HG02981 (cell line): ENCODE results near the gene IFT57.

ENCODE experiments used
- ATAC-seq: cut with Tn5 transposase; IDR thresholded peaks from one replicate; pipeline ENCODE4 v1.9.1; 2021; ENCODE audit warnings: mild to moderate bottlenecking, moderate library complexity; ENCODE audit not compliant: unreplicated experiment

IFT57 gene

GRCh38 chr3:108221393-108221792 lies 831 bp downstream of the IFT57 start:
- ATAC-seq = no peak

DNA sequence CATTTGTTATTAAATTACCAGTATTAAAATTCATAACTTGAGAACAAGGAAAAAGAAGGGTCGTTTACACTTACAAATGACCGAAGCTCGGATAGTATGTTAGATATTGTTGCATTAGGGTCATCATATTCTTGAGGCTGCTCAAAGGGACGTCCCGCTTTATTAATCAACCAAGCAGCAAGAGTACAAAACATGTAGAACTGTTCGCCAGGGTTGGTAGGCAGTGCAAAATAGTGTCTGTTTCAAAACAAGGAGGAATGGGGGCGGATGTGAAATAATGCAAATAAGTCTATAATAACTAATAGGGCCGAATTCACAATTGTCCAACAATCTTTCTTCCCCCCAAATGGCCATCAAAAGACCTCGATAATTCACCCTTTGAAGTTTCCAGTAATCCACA lies 2.9 kb downstream of the IFT57 start:
- no peak for ATAC-seq

GRCh38 chr3:108218811-108219210 lies 3.4 kb downstream of the IFT57 start:
- no peak for ATAC-seq

DNA sequence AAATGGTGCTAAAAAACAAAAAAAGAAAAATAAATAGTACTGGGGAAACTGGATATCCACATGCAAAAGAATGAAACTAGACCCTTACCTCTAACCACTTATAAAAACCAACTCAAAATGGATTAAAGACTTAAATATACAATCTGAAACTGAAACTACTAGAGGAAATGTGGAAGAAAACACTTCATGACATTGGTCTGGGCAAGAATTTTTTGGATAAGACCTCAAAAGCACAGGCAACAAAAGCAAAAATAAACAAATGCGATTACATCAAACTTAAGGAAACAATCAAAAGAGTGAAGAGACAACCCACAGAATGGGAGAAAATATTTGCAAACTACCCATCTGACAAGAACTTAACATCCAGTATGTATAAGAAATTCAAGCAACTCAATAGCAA lies 6.4 kb downstream of the IFT57 start:
- ATAC-seq = no peak

DNA sequence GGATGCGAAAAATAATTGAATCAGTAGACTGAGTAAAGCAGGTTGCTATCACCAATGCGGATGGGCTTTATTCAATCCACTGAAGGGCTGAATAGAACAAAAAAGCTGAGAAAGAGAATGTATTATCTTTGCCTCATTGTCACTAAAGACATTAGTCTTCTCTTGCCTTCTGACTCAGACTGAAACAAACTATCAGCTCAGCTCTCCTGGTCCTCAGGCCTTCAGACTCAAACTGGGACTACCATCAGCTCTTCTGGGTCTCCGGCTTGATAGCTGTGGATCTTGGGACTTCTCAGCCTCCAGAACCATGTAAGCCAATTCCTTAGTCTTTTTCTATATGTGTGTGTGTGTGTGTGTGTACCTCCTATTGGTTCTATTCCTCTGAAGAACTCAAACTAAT lies 12.6 kb downstream of the IFT57 start:
- no peak for ATAC-seq

DNA sequence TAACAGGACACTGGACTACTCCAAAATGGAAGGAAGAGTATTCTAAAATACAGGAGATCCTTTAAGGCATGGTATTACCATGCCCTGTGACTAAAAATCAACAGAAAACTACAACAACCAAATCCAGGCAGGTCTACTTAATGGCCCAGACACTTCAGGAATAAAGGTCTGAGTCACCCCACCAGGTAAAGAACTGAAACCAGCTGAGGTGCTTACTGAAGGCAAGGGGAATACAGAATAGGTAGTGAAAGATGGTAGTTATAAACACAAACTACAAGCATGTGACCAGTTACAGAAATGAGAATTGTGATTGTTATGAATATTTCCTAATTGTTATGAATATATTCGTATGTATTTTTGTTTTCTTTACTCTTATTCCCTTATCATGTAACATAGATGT lies 13.4 kb downstream of the IFT57 start:
- ATAC-seq = peak; percentile 94

DNA sequence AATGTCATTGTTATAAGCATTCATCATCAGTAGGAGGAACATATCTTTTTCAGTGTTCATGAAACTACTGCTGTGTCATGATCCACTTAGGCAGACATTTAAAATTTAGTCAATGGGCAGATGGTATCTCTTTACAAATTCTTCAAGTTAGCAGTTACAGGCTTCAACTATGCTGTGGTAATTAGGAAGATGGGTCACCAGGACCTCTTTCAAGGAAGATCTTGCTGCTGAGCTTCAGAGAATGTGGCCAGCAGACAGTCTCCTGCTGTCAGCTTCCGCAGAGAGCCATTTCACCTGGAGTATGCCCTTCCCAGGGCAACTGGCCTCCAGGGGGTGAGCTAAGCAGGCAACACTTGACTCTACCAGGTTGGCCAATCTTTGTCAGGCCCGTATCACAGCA lies 19.4 kb downstream of the IFT57 start:
- no peak for ATAC-seq

DNA sequence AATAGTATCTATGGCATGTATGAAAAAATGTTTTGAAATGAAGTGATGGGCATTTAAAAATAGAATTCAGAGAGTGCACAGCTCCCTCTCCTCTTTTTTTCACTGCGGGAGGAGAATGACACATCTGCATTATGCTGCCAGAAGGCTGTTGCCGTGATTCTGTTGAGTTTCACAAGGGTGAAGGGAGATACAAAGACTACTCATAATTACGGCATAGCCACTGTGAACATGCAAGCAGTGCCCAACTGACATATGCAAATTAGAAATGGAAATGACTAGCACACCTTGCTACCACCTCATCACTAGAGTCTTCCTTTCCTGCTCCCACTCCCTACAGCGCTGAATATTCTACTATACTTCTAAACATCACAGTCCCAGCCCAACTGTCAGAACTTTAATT lies 20.1 kb downstream of the IFT57 start:
- ATAC-seq = no peak

DNA sequence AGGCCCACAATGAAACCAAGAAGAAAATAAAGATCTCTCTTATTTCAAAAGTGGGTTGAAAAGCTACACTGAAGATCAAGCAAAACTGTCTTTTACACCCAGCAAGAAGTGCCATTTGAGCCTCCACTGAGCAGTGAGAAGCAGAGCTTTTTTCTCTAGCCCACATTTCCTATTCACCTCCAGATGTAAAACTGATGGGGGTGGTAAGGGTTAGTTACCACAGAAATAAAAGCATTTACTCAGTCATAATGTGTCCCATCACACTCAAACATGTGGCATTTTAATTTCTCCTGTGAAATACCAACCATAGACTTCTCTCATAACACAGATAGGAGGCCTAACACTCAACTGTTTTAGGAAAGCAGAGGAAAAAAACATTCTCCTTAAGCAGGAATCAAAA lies 21.0 kb downstream of the IFT57 start:
- no peak for ATAC-seq

DNA sequence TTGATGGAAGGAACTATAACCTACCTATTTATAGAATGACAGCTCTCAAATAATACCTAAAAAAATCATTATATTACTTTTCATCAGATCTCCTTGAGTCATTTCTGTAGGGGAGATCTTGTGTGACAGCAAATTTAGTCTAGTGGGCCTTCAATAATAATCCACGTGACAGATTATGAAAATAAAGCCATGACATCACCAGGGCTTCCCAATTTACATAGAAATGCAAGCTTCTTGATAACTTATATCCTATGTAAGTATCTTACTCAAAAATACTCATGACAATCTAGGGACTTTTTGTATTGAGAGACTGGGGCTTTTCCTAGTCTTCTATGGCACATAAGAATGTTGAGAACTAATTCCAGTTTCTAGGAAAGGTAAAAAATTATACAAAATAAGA lies 21.6 kb downstream of the IFT57 start:
- no peak for ATAC-seq

DNA sequence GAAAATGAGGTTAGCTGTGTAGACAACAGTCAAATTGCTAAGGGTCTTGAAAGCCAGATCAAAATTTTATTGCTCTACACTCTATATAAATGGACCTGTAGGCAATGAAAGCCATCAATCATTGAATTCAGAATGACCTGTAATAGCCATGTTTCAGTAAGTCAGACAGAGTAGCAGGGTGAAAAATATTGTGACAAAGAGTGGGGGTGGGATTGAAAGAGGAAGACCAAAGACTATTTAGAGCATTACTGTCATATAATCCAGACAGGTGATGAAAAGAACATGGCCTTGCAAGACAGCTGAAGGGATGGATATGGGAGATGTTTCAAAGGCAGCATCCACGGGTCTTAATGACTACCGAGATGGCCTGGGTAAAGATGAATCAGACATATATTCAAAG lies 22.2 kb downstream of the IFT57 start:
- no peak for ATAC-seq

DNA sequence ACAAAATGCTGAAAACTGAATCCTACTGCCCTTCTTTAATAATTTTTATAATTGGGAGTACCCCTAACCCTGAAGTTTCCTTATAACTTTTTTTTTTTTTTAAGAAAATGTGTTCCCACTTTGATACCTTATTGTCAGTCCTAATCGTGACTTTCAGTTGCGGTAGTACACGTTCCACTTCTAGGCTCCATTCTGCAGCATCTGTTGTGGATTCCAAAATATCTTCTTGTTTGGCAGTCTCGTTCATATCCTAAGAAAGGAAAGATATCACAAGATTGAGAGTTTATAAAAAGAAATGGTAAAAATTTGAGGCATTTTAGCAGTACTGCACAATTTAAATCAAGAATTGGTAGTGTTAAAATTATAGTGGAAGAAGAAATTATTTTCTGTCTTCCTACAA lies 30.8 kb downstream of the IFT57 start:
- no peak for ATAC-seq

DNA sequence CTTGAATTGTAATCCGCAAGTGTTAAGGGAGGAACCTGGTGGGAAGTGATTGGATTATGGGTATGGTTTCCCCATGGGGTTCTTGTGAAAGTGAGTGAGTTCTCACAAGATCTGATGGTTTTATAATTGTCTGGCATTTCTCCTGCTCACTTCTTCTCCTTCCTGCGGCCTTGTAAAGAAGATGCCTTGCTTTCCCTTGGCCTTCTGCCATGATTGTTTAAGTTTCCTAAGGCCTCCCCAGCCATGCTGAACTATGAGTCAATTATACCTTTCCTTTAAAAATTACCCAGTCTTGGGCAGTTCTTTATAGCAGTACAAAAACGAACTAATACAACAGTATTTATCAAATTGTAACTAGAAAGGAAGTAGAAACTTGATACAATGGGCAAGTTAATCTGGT lies 31.9 kb downstream of the IFT57 start:
- no peak for ATAC-seq

GRCh38 chr3:108189440-108189839 lies 32.8 kb downstream of the IFT57 start:
- no peak for ATAC-seq

GRCh38 chr3:108185536-108185935 lies 36.7 kb downstream of the IFT57 start:
- ATAC-seq = no peak

DNA sequence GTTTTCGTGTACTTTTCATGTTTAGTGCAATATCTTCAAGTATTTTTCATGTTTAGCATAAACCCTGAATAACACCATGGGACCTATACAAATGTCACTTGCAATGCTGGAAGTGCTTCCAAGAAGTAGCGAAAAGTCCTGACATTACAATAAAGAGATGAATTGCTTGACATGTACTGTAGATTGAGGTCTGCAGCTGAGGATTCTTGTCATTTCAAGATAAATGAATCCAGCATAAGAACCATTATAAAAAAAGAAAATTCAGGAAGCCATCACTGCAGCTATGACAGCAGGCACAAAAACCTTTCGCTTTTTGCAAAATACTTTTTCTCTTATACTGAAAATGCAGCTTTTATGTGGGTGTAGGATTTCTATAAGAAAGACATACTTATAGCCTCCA lies 37.4 kb downstream of the IFT57 start:
- no peak for ATAC-seq

GRCh38 chr3:108183971-108184370 lies 38.3 kb downstream of the IFT57 start:
- no peak for ATAC-seq

DNA sequence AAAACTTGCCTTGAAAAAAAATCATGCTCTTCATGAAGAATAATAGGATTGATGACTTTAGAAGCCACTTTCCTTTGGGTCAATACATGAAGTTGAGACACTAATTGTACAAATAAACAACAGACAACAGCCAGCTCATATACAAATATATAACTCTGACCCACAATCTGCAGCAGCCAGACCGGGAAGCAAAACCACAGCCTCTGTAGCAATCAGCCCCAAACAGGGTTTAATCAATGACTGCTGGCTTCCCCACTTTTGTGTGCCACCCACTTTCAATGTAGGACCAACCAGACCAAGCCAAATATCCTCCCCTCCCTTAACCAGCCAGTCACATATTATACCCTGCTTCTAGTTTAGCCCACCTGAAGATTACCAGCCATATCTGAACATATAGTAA lies 39.0 kb downstream of the IFT57 start:
- no peak for ATAC-seq

GRCh38 chr3:108182339-108182738 lies 39.9 kb downstream of the IFT57 start:
- ATAC-seq = no peak

DNA sequence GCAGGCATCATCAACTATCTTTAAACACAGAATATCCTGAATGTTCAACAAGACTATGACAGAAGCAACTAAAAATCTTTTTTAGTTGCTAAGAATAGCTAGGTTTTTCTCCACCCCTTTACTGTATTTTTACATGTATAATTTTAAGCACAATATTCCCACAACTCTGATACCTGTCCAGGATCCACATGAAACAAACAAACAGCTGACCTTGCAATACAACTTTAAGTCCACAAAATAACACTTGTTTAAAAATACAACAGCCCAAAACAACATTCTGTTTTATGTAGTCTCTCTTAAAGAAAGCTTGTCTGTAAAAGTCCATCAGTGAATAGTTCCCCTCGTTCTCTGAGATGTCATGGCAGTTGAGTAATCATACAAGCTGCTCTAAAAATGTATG lies 41.1 kb downstream of the IFT57 start:
- ATAC-seq = no peak

DNA sequence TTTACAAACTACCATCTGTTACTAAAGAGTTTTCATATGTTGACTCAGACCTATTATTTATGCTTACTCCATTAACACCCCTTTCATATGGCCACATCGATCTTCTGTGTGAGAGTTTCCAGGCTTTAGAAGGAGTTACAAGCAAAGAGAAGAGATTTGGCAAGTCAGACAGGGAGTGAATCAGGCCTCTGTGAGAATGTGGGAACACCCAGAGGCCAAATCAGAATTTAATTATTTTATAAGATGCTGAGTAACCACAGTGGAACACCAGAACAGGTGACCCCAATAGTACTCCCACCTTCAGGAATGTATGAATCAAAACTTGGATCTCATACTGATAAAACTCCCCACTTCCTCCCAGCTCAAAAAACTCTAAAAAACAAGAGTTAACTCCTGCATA lies 42.0 kb downstream of the IFT57 start:
- ATAC-seq = no peak

DNA sequence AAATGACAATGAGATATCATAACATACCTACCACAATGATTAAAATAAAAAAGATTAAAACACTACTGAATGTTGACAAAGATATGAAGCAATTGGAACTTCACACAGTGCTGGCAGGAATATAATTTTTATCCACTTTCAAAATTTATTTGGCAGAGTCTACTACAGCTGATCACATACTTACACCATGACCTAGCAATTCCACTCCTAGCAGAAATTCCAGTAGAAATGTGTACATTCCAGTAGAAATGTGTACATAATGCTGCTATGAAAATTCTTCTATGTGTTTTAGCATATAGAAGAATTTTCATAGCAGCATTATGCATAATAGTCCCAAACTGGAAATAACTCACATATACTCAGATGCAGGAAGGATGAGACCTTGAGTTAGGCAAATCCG lies 43.5 kb downstream of the IFT57 start:
- no peak for ATAC-seq

DNA sequence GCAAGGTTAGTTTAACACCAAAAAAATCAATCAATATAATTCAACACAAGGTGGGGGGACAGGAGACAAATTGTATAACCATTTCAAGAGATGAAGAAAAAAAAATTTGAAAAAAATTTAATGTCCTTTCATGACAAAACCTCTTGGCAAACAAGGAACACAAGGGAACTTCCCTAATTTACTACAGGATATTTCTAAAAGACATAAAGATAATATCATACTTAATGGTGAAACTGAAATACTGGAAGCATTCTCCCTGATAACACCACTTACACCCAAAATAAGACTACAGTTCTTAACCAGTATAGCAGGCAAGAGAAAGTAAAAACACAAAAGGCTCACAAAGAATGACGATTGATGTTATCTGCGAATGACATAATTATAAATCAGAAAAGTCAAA lies 44.7 kb downstream of the IFT57 start:
- ATAC-seq = no peak

GRCh38 chr3:108175352-108175751 lies 46.9 kb downstream of the IFT57 start:
- no peak for ATAC-seq
